NCI-H526 (cell line): ENCODE results near the gene SHISA2.
A peak's percentile ranks its signal among the peaks of the same experiment; 100 is the strongest.

Source experiments
- DNase-seq, 2 experiments: peaks; one replicate each; lab custom pipeline; 2025; lab: John Stamatoyannopoulos, UW

Gene SHISA2

DNA sequence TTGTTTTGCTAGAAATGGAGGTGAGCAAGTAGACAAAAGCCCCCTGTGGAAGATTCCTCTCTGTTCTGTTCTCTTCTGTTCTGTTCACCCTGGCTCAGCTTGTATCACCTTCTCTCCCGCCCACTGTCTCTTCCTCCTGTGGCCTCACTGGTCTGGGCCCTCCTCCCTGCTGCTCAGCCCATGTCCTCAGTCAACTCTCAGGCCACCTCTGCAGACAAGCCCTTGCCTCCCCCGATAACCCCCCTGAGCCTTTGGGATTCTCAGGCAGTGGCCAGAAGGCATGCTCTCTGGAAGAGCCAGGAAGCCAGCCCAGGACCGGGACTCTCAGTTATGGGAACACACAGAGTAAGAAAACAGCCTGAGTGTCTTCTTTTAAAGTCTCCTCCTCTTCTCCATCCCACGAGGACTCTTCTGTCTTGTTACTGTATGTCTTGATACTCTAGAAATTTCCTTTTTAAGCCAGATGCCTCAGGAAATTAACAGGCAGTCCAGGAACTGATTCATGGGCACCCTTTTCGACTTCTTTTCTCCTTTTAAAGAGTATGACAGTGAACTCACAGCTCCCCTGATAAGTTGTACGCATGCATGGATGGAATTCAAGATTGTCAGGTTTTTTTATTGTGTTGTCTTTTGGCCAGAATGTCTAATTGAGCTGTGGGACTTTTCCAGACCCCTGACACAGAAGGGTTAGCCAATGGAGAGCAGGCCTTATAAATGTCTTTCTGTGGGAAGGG, 33.7 kb downstream of the SHISA2 start:
- DNase-seq, result no peak

DNA sequence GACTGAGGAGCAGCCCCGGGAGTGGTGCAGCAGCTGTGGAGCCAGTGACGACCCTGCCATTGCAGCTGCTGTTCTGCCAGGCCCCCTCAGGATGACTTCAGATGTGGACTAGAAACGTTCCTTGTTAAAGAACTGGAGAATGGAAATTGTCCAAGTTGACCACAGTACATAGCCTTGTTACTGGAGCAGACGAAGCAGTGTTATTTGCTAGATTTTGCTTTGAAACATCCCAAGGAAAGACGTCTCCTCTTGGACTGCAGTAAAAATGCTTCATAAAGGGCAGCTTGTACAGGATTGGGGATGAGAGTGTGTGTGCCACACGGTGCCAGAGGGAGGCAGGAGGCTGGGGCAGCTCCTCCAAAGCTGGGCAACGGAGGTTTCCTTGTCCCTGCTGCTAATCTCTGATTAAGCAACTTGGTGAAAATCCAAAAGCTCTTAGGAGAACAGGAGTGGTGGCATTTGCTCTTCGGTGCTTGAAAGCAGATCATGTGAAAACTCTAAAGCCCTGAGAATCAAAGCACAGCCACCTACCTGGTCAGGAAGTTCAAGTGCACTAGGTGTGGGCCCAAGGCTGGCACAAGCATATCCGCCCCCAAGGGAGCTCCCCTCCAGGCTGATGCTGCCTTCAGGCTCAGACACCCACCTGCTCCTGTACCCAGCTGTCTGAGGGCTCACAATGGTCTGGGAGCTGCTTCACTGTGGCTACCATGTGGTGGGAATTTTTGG, 34.5 kb downstream of the SHISA2 start:
- DNase-seq, result no peak

- DNase-seq, result peak in 1 of 2 experiments; percentile 15
Measured at GRCh38 chr13:26016189-26016588, 35.6 kb downstream of the SHISA2 start.

DNA sequence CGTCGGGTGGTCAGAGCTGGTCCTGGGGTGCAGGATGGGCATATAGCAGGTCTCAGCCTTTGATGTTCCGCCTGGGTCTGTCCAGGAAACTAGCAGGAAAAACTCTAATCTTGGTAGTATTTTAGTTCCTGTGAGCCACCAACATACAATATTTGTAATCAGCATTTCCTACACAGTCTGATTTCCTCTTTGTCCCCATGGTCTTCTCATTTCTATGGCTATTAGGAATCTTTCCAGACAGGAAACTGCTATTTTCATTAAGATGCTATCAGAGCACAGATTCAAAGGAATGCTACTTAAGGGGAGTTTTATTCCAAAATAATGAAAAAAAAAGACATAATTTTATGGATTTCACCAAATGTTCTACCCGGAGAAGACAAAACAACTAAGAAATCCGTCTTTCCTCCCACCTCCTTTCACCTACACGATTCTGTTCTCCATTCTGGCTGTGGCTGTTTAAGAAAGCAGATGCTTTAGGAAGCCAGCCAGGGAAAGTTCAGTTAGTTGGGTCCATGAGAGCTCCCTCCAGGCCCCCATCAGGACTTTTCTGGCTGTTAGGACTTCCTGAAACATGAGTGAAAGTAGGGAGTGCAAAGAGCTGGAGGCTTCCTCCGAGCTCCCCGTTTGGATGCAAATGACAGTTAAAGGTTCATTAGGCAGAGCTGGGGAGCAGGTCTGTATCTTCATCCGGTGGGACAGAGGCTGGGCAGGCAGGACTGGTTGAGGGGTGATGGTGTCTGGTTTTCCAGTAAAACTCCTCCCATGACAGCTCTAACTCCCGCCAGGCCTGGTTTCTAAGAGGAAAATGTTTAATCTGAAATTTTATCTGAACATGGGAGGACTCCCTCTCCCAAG, 36.3 kb downstream of the SHISA2 start:
- DNase-seq, result peak; percentile 36 to 77

DNA sequence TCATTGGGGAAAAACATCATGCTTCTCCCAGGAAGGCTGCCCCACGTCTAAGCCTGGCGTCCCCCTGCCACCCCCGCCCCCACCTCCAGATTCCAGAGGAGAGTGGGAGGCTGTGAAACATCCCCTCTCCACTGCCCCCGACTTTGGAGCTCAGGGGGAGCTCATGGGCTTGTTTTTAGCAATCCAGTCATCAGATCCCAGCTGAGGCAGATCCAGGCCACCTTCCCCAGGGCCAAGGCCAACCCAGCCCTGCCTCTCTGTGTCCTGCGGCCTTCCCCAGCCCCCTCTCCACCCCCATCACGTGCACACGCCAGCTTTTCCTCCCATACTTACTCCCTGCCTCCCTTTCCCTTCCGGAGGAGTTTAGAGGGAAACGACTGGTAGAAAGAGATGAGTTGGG, 38.8 kb downstream of the SHISA2 start:
- DNase-seq, result no peak

DNA sequence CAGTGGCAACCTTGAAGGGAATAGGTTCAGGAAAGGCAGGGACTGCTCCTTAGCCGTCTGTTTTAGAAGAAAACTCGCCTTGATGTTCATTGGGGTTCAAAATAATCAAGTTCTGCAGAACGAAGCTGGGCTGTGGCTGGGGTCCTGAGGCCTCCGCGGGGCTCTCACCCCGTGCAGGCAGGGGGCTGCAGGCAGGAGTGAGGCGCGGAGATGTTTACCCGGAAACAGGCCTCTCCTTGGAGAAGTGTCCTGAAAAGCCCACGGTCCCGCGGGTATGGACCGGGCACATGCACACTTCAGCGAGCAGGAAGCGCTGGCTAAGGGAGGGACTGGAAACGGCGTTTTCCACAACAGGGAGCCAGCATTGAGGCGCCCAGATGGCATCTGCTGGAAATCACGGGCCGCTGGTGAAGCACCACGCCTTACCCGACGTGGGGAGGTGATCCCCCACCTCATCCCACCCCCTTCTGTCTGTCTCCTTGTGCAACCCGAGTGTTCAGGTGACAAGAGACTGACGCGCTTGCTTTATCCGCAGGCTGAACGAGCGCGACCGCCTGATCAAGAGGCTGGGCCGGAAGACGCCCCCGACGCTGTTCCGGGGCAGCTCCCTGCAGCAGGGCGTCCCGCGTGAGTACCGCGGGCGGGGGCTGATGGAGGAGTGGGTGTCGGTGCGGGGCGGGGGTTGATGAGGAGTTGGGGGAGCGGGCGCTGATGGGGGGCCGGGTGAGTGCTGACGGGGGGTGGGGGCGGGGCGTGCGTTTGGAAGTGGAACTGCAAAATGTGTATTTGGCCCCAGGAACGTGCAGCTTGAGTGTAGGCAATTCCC, 39.6 kb downstream of the SHISA2 start:
- no peak for DNase-seq

DNA sequence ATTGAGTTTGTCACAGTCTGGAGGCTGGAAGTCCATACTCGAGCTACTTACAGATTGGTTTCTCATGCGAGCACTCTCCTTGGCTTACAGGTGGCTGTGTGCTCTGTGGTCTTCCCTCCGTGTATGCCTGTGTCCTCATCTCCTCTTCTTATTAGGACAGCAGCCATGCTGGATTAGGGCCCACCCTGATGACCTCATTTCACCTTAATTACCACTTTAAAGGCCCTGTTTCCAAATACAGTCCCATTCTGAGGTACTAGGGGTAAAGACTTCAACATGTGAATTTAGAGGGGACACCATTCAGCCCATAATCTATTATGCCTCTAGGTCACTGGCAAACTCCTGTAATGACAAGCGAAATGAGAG, 40.6 kb downstream of the SHISA2 start:
- DNase-seq, result no peak

- no peak for DNase-seq
Measured at GRCh38 chr13:26010487-26011207, 41.2 kb downstream of the SHISA2 start.

GRCh38 chr13:26007261-26008125, 44.3 kb downstream of the SHISA2 start:
- DNase-seq, result no peak
